ENCODE data around the gene DNAAF5.

DNAAF5 gene

DNA sequence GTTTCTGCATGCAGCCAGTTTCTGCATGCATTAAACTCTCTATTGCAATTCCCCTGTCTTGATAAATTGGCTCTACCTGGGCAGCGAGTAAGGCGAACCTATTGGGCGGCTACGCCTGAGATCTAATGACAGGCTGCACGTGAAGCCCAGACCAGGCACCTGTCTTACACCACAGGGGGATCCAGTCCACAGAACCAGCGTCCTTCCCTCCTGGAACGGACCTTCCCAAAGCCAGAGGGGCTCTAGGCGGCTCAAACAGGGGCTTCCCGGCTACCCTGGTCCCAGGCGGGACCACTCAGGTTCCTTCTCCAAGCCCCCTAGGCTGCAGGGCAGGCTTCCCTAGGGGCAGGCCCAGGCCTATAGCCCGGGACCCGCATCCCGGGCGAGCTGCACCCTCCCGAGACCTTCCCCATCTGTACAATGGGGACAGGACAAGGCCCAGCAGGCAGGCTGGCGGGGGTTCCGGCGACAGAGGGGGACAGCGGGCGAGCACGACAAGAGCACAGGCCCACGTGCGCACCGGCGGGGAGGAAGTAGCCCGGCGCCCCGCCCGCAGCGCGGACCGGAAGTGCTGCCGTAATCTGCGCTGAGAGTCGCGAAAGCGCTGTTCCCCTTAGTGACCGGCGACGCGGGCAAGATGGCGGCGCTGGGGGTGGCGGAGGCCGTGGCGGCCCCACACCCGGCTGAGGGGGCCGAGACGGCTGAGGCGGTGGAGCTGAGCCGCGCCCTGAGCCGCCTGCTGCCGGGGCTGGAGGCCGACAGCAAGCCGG is at the start of gene DNAAF5:
DNAAF5 (plus strand) TSS at position 616 of the 770 bp plus-strand sequence; CDS start at position 638, 22 bp downstream.
- DNase-seq (ENCODE audit: low spot score), result peak; percentile 94

DNA sequence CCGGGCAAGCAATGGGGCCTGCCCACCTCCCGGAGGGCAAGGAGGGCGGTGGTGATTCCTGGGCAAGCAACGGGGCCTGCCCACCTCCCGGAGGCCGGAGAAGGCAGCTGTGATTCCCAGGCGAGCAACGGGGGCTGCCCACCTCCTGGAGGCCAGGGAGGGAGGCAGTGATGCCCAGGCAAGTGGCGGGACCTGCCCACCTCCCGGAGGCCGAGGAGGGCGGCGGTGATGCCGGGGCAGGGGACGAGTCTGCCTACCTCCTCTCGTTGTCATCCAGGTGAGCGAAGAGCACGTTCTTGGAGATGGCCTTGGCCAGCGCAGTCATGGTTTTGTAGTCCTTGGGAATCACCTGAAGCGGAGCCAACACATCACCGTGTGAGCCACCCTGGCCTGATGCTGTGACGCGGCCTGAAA is 49.5 kb upstream of the DNAAF5 start:
- no peak for DNase-seq (ENCODE audit: low spot score)

DNA sequence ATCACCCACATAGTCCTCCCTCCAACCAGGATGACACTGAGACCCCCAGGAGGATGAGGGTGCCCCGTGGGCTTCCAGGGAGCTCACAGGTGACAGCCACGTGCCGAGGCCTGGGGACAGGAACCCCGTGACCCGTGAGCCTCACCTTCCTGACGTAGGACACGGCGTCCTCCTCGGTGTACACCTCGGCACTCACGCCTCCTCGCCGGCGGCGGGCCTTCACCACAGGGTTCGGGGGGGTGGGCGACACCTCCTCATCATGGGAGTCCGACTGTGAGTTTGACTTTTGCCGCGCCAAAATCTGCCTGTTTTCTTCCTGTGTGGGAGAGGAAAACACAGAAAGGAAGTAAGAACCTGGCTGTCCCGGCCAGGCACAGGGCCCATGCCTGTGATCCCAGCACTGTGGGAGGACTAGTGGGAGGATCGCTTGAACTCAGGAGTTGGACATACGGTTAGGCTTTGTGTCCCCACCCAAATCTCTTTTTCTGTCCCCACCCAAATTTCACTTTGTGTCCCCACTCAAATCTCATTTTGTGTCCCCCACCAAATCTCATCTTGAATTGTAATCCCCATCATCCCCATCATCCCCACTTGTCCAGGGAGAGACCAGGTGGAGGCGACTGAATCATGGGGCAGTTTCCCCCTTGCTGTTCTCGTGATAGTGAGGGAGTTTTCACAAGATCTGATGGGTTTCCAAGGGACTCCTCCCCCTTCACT is 45.9 kb upstream of the DNAAF5 start:
- no peak for DNase-seq (ENCODE audit: low spot score)

DNA sequence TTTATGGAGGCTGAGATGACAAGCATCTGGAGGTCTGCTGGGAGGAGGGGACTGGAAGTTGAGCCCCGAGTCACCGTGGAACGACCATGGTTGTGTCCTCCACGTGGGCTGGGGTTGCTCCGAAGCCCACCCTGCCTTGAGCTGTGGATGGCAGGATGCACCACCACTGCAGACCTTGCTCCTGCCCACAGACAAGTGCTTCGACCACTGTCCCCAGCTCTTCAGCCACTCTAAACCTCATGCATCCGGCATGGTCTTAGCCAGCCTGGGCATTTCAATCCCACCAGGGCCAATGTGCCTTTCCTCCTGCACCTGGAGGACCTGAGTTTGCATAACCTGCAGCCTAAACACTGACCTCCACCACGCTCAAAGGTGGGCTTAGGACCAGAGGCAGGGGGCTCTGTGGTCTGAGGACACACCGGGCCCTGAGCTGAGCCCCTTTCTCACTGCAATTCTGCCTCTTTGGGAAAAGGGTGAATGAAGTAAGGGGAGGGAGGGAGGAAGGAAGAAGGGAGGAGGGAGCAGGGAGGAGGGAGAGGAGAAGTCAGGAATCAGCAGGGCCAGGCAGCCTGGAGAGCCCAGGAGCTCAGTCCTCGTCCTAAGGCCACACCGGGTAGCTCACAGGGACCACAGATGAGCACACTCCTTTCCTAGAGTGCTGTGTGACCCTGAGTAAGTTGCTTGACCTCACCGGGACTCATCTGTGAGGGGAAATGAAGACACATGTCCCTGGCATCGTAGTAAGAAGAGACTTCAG is 44.8 kb upstream of the DNAAF5 start:
- DNase-seq (ENCODE audit: low spot score), result no peak

DNA sequence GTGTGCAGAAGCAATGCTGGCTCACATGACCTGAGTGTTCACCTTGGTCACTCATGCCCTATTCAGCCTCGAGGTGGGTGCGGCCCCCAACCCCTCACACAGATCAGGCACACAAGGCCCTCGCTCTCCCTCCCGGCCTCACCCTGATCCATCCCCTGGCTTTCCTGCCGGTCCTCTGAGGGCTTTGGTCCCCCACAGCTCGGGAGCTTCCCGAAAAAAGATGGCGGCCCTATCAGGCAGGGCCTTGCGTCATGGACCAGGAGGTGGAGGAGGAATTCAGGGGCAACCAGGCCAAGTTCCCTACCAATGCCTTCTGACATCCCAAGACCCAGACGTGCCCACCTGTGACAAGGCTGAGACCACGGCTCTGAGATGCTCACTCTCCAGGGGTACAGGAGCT is 43.7 kb upstream of the DNAAF5 start:
- DNase-seq (ENCODE audit: low spot score), result no peak

DNA sequence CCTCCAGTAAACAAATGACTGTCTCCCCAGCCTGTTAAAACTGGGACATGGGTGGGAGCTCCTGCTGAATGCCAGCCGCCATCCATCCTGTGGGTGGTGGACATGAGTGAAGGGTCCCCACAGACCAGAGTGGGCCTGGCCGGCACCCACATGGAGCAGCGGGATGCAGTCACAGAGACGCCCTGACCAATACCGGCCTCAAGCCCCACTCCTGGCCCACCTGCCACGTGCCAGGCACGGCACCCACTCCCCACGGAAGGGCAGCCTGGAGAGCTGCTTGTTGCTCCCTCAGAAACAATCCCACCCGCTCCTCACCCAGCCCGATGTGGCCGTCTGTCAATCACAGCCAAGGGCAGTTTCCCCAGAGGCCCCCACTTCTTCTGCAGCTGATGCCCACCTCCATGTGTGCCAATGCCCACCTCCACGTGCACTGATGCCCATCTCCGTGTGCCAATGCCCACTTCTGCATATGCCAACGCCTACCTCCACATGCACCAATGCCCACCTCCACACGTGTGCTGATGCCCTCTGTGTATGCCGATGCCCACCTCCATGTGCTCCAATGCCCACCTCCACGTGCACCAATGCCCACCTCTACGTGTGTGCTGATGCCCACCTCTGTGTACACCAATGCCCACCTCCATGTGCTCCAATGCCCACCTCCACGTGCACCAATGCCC is 42.8 kb upstream of the DNAAF5 start:
- no peak for DNase-seq (ENCODE audit: low spot score)

DNA sequence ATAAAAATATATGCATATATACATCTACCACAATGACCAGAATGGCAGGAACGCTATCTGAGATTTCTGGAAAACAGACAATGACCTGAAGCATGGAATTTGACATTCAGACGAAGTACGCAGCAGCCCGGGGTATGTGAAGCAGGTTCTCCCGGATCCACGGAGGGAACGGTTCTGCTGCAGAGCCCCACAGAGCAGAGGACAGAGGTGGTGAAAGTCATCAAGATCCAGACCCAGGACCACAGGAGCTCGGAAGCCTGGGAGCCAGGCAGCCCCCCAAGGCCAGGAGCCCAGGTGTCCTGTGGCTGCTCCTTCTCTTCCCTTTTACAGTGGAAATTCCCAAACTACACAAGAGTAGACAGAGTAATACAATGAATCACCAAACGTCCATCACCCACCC is 42.1 kb upstream of the DNAAF5 start:
- no peak for DNase-seq (ENCODE audit: low spot score)

DNA sequence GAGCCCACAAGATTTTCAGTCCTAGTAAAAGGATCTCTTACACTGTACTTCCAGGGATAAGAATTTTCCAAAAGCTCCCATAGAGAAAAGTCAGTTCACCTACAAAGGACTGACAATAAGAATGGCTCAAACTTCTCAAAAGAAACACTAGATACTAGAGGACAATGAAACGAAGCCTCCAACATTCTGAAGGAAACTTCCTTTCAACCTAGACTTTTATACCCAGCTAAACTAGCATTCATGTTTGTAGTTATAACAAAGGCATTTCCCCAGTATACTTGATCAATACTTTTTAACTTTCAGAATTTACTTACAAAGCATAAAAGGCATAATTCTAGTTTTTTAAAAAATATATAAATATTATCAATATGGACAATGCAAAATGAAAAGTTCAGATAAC is 41.0 kb upstream of the DNAAF5 start:
- DNase-seq (ENCODE audit: low spot score), result no peak

DNA sequence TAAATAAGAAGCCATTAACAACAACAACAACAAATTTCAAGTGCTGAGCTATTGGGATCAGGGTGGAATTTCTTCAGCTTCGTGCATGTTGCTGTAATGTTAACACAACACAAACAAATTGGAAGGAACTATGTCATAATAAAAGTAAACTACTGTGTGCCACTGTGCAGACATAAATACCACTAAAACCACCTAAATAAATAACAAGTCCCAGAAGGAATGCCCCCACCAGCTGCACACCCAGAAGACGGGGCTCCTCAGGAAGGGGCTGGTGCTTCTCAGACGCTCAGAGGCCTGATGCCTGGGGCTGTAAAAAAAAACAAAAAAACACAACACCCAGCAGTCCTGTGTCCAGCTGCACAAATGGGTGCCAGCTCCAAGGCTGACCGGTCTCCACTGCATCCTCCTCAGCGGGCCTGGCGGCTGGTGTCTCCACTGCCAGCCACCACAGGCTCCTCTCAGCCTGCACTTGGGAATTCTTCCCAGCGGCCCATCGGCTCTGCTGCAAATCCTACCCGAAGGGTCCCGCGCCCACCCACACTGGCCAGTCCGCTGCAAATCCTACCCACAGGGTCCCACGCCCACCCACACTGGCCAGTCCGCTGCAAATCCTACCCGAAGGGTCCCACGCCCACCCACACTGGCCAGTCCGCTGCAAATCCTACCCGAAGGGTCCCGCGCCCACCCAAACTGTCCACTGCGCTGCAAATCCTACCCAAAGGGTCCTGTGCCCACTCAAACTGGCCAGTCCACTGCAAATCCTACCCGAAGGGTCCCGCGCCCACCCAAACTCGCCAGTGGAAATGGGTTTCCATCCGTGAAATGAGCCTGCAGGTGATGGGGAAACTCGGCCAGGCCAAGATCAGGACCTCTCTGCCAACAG is 35.8 kb upstream of the DNAAF5 start:
- DNase-seq (ENCODE audit: low spot score), result no peak

DNA sequence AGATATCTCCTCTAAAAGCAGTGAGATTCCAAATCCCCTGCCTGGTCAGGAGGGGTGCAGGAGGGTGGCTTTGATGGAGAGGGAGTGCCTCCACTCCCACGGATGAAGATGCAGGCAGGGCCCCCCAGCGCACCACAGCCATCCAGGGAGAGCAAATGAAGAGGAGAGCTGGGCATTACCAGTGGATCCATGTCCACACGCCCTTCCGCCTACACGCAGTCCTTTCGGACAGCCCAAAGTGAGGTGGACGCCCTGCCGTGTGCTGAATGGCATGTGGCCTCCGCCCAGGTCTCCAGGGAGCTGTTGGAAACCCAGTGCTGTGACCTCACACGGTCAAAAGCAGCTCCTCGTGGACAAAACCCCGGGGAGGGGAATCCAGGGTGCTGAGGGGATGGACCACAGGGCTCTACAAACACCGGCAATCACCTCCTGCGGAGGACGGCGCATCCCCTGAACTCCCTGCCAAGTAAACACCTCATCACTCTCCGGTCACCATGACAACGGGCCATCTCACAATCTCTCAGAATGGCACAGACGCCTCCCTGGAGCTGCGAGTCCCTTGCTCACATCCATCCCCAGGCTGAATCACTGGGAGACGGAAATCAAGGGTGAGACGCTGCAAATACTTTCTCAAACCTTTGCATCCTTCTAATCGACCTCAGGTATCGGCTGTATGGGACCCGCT is 35.0 kb upstream of the DNAAF5 start:
- DNase-seq (ENCODE audit: low spot score), result no peak

DNA sequence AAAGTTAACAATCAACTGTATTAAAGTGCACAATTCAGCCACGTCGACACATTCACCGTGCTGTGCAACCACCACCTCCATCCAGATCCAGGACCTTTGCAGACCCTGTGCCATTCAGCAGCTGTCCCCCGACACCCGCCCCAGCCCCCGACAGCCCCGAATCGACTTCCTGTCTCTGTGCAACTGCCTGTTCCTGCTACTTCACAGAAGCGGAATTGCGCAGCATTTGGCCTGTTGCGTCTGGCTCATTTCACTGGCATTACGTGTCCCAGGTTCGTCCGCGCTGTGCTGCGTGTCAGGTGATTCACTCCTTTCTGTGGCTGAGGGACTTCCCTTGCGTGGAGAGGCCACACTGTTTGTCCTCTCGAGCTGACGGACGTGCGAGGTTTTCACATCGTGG is 33.2 kb upstream of the DNAAF5 start:
- DNase-seq (ENCODE audit: low spot score), result no peak

DNA sequence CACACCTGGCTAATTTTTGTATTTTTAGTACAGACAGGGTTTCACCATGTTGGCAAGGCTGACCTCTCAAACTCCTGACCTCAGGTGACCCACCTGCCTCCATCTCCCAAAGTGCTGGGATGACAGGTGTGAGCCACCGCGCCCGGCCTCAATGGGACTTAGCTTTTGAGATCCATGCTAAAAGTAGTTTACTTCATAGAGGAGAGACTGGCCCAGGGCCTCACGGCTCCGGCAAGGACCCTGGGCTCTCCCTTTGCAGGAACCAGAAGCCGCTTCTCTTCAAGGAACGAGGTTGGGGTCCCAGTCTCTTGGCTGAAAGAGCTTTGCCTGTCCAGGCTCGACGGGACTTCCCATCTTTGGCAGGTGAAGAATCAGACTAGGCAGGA is 30.1 kb upstream of the DNAAF5 start:
- DNase-seq (ENCODE audit: low spot score), result no peak

DNA sequence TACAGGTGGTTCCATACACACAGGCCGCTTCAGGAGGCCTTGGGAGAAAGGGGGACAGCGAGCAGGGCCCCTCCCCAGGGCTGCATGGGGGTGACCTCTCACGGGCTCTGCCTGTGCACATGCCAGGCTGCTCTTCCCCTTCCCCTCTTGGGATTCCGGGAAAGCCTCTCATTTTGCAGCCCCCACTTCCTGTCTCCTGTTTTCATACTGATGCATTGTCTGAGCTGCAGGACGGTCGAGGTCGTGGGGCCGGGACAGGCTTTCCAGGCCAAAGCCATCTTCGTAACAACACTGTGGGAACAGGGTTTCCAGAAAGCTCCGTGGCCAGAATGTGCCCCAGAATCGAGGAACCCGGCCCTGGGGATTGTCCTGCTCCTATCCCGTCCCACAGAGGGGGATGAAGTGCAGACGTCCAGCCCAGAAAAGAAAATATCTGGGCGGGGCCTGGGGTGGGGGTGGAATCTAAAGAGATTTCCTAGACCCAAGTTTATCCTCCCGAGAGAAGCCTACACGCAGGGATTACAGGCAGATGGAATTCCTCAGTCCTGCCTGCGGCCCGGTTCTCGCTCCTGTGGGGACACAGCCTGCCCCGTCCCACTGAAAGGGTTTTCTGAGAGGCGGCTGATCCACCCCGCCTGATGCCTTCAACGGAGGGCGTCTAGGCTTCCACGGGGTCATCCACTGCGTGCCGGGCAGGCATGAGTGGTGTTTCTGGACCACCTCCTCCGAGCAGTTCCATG is 29.5 kb upstream of the DNAAF5 start:
- DNase-seq (ENCODE audit: low spot score), result no peak

DNA sequence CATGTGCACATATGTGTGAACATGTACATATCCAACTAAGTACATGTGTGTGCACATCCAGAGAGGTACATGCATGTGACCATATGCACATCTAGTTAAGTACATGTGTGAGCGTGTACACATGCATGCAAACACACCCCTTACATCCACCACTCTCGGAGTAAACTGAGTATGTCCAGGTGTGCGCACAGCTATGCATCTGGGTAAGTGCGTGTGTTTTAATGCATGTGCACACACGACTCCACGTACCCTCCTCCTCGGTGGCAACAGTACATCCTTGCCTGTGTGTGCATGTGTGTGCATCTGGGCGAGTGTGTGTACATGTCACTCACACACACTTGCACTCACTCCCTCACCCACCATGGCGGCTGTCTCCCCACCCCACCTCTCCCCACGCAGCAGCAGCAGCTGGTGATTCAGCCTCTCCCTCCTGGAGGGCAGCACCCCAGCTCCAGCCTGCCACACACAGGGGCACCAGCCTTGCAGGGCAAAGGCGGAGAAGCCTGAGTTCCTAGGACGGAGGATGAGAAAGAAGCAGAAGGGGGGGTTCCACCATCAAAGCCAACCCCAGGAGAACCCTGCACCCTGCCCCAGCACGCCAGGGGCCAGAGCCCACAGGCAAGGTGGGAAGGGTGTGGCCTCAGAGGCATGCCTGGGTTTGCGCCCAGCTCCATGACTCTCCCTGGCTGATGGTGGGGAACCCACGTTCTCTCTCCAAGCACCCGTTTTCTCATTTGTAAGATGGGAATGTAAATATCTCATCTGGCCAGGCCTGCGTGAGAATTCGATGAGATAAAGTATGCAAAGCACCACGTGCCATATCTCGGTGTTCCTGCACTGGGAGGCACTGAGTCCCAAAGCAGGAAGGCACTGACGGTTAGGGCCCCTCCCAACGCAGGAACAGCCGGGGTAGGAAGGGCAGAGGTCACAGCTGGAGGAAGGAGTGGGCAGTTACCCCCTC is 27.7 kb upstream of the DNAAF5 start:
- DNase-seq (ENCODE audit: low spot score), result no peak

DNA sequence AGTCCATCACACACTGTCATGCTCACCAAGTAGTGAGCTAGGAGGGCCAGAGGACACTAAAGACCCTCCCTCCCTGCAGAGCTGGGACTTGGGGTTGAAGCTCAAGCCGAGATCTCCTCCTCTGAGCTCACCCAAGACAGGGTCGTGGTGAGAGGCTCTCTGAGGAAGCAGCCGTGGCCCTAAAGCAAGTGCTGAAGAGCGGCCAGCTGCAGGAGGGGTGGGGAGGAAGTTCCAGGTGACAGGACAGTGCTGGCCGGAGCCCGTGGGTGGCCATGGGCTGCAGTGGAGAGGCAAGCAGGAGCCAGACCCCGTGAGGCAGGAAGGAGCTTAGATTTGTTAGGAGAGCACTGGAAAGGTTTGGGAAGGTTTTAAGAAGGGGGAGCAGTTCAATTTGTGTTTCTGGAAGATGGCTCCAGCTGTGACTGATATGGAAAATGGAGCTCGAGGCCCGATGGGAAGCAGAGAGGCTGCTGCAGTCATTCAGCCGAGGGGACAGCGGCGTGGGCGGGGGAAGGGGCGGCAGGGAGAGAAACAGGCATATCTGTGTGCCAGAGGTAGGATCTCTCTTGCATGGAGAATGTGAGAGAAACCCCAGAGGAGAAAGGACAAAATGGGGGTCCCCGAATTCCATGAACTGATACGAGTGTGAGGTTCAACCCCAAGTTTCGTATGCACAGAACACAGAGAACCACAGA is 26.9 kb upstream of the DNAAF5 start:
- no peak for DNase-seq (ENCODE audit: low spot score)

DNA sequence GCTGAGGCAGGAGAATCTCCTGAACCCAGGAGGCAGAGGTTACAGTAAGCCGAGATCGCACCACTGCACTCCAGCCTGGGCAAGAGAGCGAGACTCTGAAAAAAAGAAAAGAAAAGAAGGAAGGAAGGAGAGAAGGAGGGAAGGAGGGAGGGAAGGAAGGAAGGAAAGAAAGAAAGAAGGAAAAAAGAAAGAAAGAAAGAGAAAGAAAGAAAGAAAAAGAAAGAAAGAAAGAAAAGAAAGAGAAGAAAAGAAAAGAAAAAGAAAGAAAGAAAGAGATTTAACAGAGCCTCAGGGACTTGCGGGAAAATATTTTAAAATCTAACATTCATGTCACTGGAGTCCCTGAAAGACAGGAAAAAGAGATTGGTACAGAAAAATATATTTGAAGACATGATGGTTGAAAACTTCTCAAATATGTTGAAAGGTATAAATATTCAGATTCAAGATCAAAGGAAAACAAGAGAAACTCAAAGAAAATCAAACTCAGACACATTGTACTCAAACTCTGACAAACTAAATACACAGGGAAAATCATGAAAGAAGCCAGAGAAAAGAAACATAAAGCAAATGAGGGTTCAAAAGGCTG is 25.3 kb upstream of the DNAAF5 start:
- DNase-seq (ENCODE audit: low spot score), result no peak

DNA sequence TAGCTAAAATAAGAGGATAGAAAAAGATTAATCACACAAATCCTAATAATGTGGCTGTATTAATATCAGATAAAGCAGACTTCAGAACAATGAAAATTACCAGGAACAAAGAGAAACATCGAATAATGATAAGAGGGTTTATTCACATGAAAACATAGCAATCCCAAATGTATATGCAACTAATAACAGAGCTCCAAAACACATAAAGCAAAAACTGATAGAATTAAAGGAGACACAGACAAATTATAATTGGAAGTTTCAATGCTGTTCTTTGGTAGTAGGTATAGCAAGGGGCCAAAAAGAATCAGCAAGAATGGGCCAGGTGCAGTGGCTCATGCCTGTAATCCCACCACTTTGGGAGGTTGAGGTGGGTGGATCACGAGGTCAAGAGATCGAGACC is 23.4 kb upstream of the DNAAF5 start:
- no peak for DNase-seq (ENCODE audit: low spot score)

DNA sequence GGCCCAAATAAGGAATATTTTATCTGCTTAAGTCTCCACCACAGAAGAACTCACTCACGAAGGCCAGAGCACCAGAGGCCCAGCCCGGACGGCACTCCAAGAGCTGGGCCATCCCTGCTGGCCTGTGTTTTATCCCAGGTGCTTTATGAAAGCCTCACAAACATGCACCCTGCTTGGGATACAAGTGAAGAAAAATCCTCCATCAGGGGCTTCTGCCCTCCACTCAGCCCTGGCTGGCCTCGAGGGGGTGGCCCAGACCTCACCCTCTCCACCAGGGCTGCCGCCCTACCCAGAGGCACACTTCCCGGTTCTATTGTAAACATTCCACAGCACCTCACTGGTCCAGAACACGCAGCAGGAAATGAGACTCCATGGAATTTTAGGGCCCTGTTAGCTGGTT is 19.8 kb upstream of the DNAAF5 start:
- DNase-seq (ENCODE audit: low spot score), result no peak
